Measurements from ENCODE around the gene CTNS. TPM values are rescaled to one million over a fixed set of nuclear protein-coding genes. Genes with fewer than 3 reads are reported as not detected.

Gene CTNS
- polyA plus RNA-seq, 1 donor (not counting 4 experiments of a cell fraction or from before 2014, with no cell fraction given), result 7.4 TPM

GRCh38 chr17:3590231-3590630 lies 46.3 kb upstream of the CTNS start:
- peaks cover 4% of the 10 kb centered on the region for H3K4me1 ChIP-seq (ENCODE audit: control insufficient read depth, extremely low read depth, insufficient read depth, low read length)
- no peaks in the 10 kb centered on the region for H4K20me1 ChIP-seq (ENCODE audit: control insufficient read depth, extremely low read depth, insufficient read depth, low read length)
- no peak overlapping the region for H2AFZ ChIP-seq (ENCODE audit: control insufficient read depth, low read length)
- H3K27ac ChIP-seq (ENCODE audit: control insufficient read depth, insufficient read depth, low read length), result no peak overlapping the region
- H3K9me3 ChIP-seq (ENCODE audit: control insufficient read depth, low read depth, low read length), result no peaks in the 10 kb centered on the region
- H3K36me3 ChIP-seq (ENCODE audit: control insufficient read depth in 2 of 2, extremely low read depth in 1 of 2, insufficient read depth in 2 of 2, low read length in 2 of 2), result peaks cover 4 to 8% of the 10 kb centered on the region in 2 experiments
- DNase-seq (ENCODE audit: low read depth, low spot score) (no peak), FAIRE-seq (no peak)
- no peak overlapping the region for H3K4me3 ChIP-seq (ENCODE audit: control insufficient read depth in 2 of 3, extremely low read depth in 1 of 3, insufficient read depth in 2 of 3, low read depth in 1 of 3, low read length in 3 of 3)
- H3K4me2 ChIP-seq (ENCODE audit: control insufficient read depth, extremely low read depth, insufficient read depth, low read depth, low read length), result no peak overlapping the region
- TF ChIP-seq EZH2 (IDR thresholded peaks at IDR 0.05; ENCODE audit: low read length) (no peak), CTCF (optimal IDR thresholded peaks at IDR 0.05 in 1 of 3, IDR thresholded peaks at IDR 0.05 in 1 of 3, conservative IDR thresholded peaks at IDR 0.05 in 1 of 3; ENCODE audit: extremely low read depth in 1 of 3, insufficient read depth in 2 of 3, low read length in 3 of 3) (no peak)
- dilution Hi-C loops (cut with MboI; ENCODE audit: extremely low pct_ligation_motif_present, low sequenced_read_pairs), result no loop called here
- no peaks in the 10 kb centered on the region for H3K27me3 ChIP-seq (ENCODE audit: control insufficient read depth, extremely low read depth, insufficient read depth, low read length)
- no peaks in the 10 kb centered on the region for H3K9me1 ChIP-seq (ENCODE audit: control insufficient read depth, extremely low read depth, insufficient read depth, low read length)
- no peak overlapping the region for H3K9ac ChIP-seq (ENCODE audit: control insufficient read depth, extremely low read depth, insufficient read depth, low read length)
- no peaks in the 10 kb centered on the region for H3K79me2 ChIP-seq (ENCODE audit: control insufficient read depth, insufficient read depth, low read length)

- Histone ChIP-seq H2AFZ (ENCODE audit: control insufficient read depth, low read length) (no peak overlapping the region), H4K20me1 (ENCODE audit: control insufficient read depth, extremely low read depth, insufficient read depth, low read length) (no peaks in the 10 kb centered on the region), H3K27ac (ENCODE audit: control insufficient read depth, insufficient read depth, low read length) (no peak overlapping the region), H3K9me1 (ENCODE audit: control insufficient read depth, extremely low read depth, insufficient read depth, low read length) (no peaks in the 10 kb centered on the region), H3K79me2 (ENCODE audit: control insufficient read depth, insufficient read depth, low read length) (no peaks in the 10 kb centered on the region), H3K4me3 (ENCODE audit: control insufficient read depth in 2 of 3, extremely low read depth in 1 of 3, insufficient read depth in 2 of 3, low read depth in 1 of 3, low read length in 3 of 3) (no peak overlapping the region), H3K27me3 (ENCODE audit: control insufficient read depth, extremely low read depth, insufficient read depth, low read length) (no peaks in the 10 kb centered on the region), H3K9ac (ENCODE audit: control insufficient read depth, extremely low read depth, insufficient read depth, low read length) (no peak overlapping the region), H3K4me2 (ENCODE audit: control insufficient read depth, extremely low read depth, insufficient read depth, low read depth, low read length) (no peak overlapping the region), H3K4me1 (ENCODE audit: control insufficient read depth, extremely low read depth, insufficient read depth, low read length) (no peaks in the 10 kb centered on the region), H3K36me3 (ENCODE audit: control insufficient read depth in 2 of 2, extremely low read depth in 1 of 2, insufficient read depth in 2 of 2, low read length in 2 of 2) (peaks cover 4 to 6% of the 10 kb centered on the region in 2 experiments), H3K9me3 (ENCODE audit: control insufficient read depth, low read depth, low read length) (no peaks in the 10 kb centered on the region)
- FAIRE-seq (no peak), DNase-seq (ENCODE audit: low read depth, low spot score) (no peak)
- TF ChIP-seq EZH2 (IDR thresholded peaks at IDR 0.05; ENCODE audit: low read length), result no peak
- TF ChIP-seq CTCF (optimal IDR thresholded peaks at IDR 0.05 in 1 of 3, IDR thresholded peaks at IDR 0.05 in 1 of 3, conservative IDR thresholded peaks at IDR 0.05 in 1 of 3; ENCODE audit: extremely low read depth in 1 of 3, insufficient read depth in 2 of 3, low read length in 3 of 3), result no peak
- dilution Hi-C loops (cut with MboI; ENCODE audit: extremely low pct_ligation_motif_present, low sequenced_read_pairs), result no loop called here
These were observed 45.8 kb upstream of the CTNS start for GRCh38 chr17:3590768-3591167.

All from keratinocyte (primary cell).